Panc1 (cell line): ENCODE measurements around the gene CCN2. TPM values are rescaled to one million over a fixed set of nuclear protein-coding genes. Genes with fewer than 3 reads are reported as not detected.

Experiments
- ATAC-seq: fragments of 200-7000 bp; cut with Tn5 transposase; 2 replicates; pipeline ENCODE4 v1.9.1; 2020; ENCODE audit warnings: mild to moderate bottlenecking, moderate library complexity
- BruUV-seq: library from RNA; stranded (reverse); fragments of 400-500 nt; replicated peaks from 2 replicates; lab custom pipeline; 2021; lab: Mats Ljungman, UMichigan
- CTCF ChIA-PET: fragments of 300-600 bp; sonication (Branson Sonifier 250); formaldehyde crosslinking; loops from one replicate; lab custom pipeline; 2022; ENCODE audit warnings: antibody characterized with exemption; lab: Charles Lee
- POLR2A ChIA-PET: fragments of 300-600 bp; sonication (Branson Sonifier 250); formaldehyde crosslinking; loops from one replicate; lab custom pipeline; 2022; ENCODE audit warnings: antibody characterized with exemption; lab: Charles Lee
- DNase-seq: peaks from one replicate; pipeline ENCODE4 v3.0.0-alpha.2; 2010; ENCODE audit warnings: low read depth, low spot score
- H3K27ac ChIP-seq: 2 replicates; pipeline ENCODE4 v1.5.1; 2011; ENCODE audit warnings: mild to moderate bottlenecking, low read length, inconsistent platforms
- H3K27me3 ChIP-seq: fragments of 200-500 bp; sonication (Bioruptor generic); 2 replicates; pipeline ENCODE4 v1.6.0; 2014; ENCODE audit warnings: low read length, inconsistent platforms; ENCODE audit not compliant: control insufficient read depth, insufficient read depth
- H3K36me3 ChIP-seq: fragments of 200-500 bp; sonication (Bioruptor generic); 2 replicates; pipeline ENCODE4 v1.5.1; 2014; ENCODE audit warnings: inconsistent platforms, mild to moderate bottlenecking, low read length, moderate library complexity; ENCODE audit not compliant: control insufficient read depth, insufficient read depth
- H3K4me1 ChIP-seq: 2 replicates; pipeline ENCODE4 v1.5.1; 2011; ENCODE audit warnings: inconsistent platforms, mild to moderate bottlenecking, low read length, moderate library complexity; ENCODE audit not compliant: control insufficient read depth, insufficient read depth
- H3K4me3 ChIP-seq, 2 experiments: 2 replicates each; pipeline ENCODE4 v1.5.1; 2011 to 2012; ENCODE audit warnings: low read depth in 2 of 2, low read length in 2 of 2, mild to moderate bottlenecking in 2 of 2, inconsistent platforms in 1 of 2, moderate library complexity in 1 of 2
- H3K9me3 ChIP-seq: fragments of 200-500 bp; sonication (Bioruptor generic); 2 replicates; pipeline ENCODE4 v1.5.1; 2014; ENCODE audit warnings: low read depth, mild to moderate bottlenecking, inconsistent platforms, low read length, moderate library complexity; ENCODE audit not compliant: control insufficient read depth, insufficient read depth
- CTCF ChIP-seq: fragments of 450-650 bp; IDR thresholded peaks from 2 replicates; pipeline ENCODE4 v1.5.1; 2017; ENCODE audit warnings: mild to moderate bottlenecking
- POLR2AphosphoS5 ChIP-seq: IDR thresholded peaks from 2 replicates; pipeline ENCODE4 v1.6.1; 2012; ENCODE audit warnings: mild to moderate bottlenecking, low read depth, low read length, moderate library complexity
- REST ChIP-seq, 2 experiments: IDR thresholded peaks; 2 replicates each; pipeline ENCODE4 v1.6.1; 2011 to 2012; ENCODE audit warnings: low read depth in 2 of 2, control low read depth in 1 of 2, low read length in 1 of 2, mild to moderate bottlenecking in 1 of 2, moderate library complexity in 1 of 2; ENCODE audit not compliant: insufficient read depth in 1 of 2
- SIN3A ChIP-seq: IDR thresholded peaks from 2 replicates; pipeline ENCODE4 v1.6.1; 2012; ENCODE audit warnings: low read depth, mild to moderate bottlenecking, low read length, moderate library complexity, borderline replicate concordance; ENCODE audit not compliant: insufficient read depth
- TCF7L2 ChIP-seq: IDR thresholded peaks from 2 replicates; pipeline ENCODE4 v1.6.1; 2011; ENCODE audit warnings: mild to moderate bottlenecking, low read depth, low read length, inconsistent platforms
- in situ Hi-C: cut with HindIII; loops from 2 replicates; pipeline ENCODE4 v1.10.0; 2016; ENCODE audit warnings: low sequenced_read_pairs, low pct_unique_long_range_greater_than_20kb
- intact Hi-C: fragments of 100-400 bp; cut with micrococcal nuclease; formaldehyde crosslinking; loops from one replicate; pipeline ENCODE4 v1.10.0; 2022; ENCODE audit not compliant: unreplicated experiment
- total RNA-seq: library from RNA; stranded (reverse); gene quantifications from one replicate; pipeline ENCODE4 v1.2.1, GENCODE V29; 2021; ENCODE audit not compliant: unreplicated experiment

Gene CCN2
- total RNA-seq, 1 experiment from 2014 or later = 155 TPM

- BruUV-seq = no TSS peak
- POLR2A ChIA-PET = interaction anchor here (0.6 kb wide), 1 partner anchor 25 kb away, joined by 6 read pairs; no protein-coding TSS in a partner anchor
- ATAC-seq (peak; percentile 69), DNase-seq (peak; percentile 77)
- intact Hi-C loops = loop anchor here (5.0 kb wide), 1 partner anchor 267 kb away; no protein-coding TSS in a partner anchor
- peaks cover 50% of the 10 kb centered on the region for H3K4me1 ChIP-seq
- H3K27ac ChIP-seq = peak overlapping the region; percentile 84
- H3K36me3 ChIP-seq = peaks cover 4% of the 10 kb centered on the region; the same call in 1 of the 2 replicates
- H3K4me3 ChIP-seq = peak overlapping the region; percentile 71 to 73
- in situ Hi-C loops = no loop called here
- TF ChIP-seq SIN3A (0 out of 2 replicates have a peak, but pooled peaks have one; percentile 9), POLR2AphosphoS5 (0 out of 2 replicates have a peak, but pooled peaks have one; percentile 72), REST (IDR thresholded peaks at IDR 0.05; ENCODE audit: insufficient read depth in 1 of 2, low read depth in 2 of 2, low read length in 1 of 2) (0 out of 4 replicates have a peak, but pooled peaks of 1 of the 2 experiments have one; percentile 37), TCF7L2 (no peak), CTCF (peak; percentile 83)
- CTCF ChIA-PET = interaction anchor here (0.7 kb wide), 2 partner anchors 190 to 348 kb away, joined by 3 to 7 read pairs; no protein-coding TSS in a partner anchor
- no peaks in the 10 kb centered on the region for H3K9me3 ChIP-seq
- H3K27me3 ChIP-seq = no peaks in the 10 kb centered on the region
Measured at GRCh38 chr6:131949909-131950766, 1.0 kb downstream of the CCN2 start.

- peak overlapping the region; percentile 71 to 73 for H3K4me3 ChIP-seq
- no peak for DNase-seq
- TF ChIP-seq REST (IDR thresholded peaks at IDR 0.05; ENCODE audit: insufficient read depth in 1 of 2, low read depth in 2 of 2, low read length in 1 of 2) (no peak), SIN3A (0 out of 2 replicates have a peak, but pooled peaks have one; percentile 30)
Measured at GRCh38 chr6:131949620-131949908, 1.6 kb downstream of the CCN2 start.

More at GRCh38 chr6:131949620-131949908, 1.6 kb downstream of the CCN2 start:
- Histone ChIP-seq H3K27ac (peak overlapping the region; percentile 84), H3K27me3 (no peaks in the 10 kb centered on the region), H3K4me1 (peaks cover 44% of the 10 kb centered on the region), H3K9me3 (no peaks in the 10 kb centered on the region), H3K36me3 (peaks cover 4% of the 10 kb centered on the region; the same call in 1 of the 2 replicates)
- intact Hi-C loops (no loop called here), in situ Hi-C loops (no loop called here)
- ChIA-PET POLR2A (interaction anchor here (0.5 kb wide), 1 partner anchor 72 kb away, joined by 4 read pairs; no protein-coding TSS in a partner anchor), CTCF (interaction anchor here (0.7 kb wide), 1 partner anchor 349 kb away, joined by 3 read pairs; no protein-coding TSS in a partner anchor)
- ATAC-seq = no peak
- no TSS peak for BruUV-seq
